AG09309 (cell line): ENCODE data around the gene BICD1.

ENCODE experiments used
- DNase-seq: peaks from one replicate; pipeline ENCODE4 v3.0.0-alpha.2; 2010; ENCODE audit warnings: low read depth
- H3K4me3 ChIP-seq: 2 replicates; pipeline ENCODE4 v1.5.1; 2011; ENCODE audit warnings: mild to moderate bottlenecking, low read depth, low read length, moderate library complexity; ENCODE audit not compliant: control insufficient read depth
- TF ChIP-seq, protein P1 (sequence below): IDR thresholded peaks from 2 replicates; pipeline ENCODE4 v1.5.1; 2011; ENCODE audit warnings: mild to moderate bottlenecking, low read depth, low read length, inconsistent platforms; ENCODE audit not compliant: insufficient read depth, control insufficient read depth; ENCODE audit errors: missing control alignments

Gene BICD1

GRCh38 chr12:32249777-32250176 lies 143.1 kb downstream of the BICD1 start:
- no peak overlapping the region for H3K4me3 ChIP-seq
- TF ChIP-seq, protein P1, sequence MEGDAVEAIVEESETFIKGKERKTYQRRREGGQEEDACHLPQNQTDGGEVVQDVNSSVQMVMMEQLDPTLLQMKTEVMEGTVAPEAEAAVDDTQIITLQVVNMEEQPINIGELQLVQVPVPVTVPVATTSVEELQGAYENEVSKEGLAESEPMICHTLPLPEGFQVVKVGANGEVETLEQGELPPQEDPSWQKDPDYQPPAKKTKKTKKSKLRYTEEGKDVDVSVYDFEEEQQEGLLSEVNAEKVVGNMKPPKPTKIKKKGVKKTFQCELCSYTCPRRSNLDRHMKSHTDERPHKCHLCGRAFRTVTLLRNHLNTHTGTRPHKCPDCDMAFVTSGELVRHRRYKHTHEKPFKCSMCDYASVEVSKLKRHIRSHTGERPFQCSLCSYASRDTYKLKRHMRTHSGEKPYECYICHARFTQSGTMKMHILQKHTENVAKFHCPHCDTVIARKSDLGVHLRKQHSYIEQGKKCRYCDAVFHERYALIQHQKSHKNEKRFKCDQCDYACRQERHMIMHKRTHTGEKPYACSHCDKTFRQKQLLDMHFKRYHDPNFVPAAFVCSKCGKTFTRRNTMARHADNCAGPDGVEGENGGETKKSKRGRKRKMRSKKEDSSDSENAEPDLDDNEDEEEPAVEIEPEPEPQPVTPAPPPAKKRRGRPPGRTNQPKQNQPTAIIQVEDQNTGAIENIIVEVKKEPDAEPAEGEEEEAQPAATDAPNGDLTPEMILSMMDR: no peak
- DNase-seq: no peak

GRCh38 chr12:32252199-32253073 lies 145.8 kb downstream of the BICD1 start:
- H3K4me3 ChIP-seq: no peak overlapping the region
- TF ChIP-seq, protein P1: no peak
- DNase-seq: no peak

DNA sequence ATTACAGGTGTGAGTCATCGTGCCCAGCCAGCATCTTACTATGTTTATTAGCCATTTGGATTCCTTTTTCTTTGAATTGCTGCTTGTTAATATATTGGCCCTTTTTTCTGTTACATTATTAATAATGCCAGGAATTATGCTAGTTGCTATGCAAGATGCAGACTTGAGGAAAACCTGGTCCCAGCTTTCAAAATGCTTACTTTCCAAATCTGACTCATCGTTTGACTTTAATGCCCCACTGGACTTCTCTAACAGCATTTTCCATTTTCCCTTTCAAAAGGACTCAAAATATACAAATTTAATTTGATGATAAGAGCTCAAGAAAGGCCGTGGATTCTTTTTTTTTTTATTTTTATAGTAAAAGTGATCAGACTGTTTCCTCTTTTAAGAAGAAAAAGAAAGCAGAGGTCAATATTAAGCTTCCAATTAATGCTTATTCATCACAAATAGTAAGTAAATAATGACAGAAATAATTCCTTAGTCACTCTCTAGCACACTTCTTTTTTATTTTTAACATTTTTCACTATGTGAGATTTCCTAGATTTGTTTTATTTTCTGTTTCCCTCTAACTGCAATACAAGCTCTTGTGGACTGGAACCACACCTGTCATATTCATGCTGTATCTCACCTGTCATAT lies 146.6 kb downstream of the BICD1 start:
- TF ChIP-seq, protein P1: no peak
- H3K4me3 ChIP-seq: no peak overlapping the region
- DNase-seq: no peak

GRCh38 chr12:32254260-32254956 lies 147.8 kb downstream of the BICD1 start:
- no peak for DNase-seq
- TF ChIP-seq, protein P1: no peak
- H3K4me3 ChIP-seq: no peak overlapping the region

- H3K4me3 ChIP-seq: no peak overlapping the region
- no peak for DNase-seq
- TF ChIP-seq, protein P1: no peak
These were observed 148.9 kb downstream of the BICD1 start for GRCh38 chr12:32255588-32255987.

DNA sequence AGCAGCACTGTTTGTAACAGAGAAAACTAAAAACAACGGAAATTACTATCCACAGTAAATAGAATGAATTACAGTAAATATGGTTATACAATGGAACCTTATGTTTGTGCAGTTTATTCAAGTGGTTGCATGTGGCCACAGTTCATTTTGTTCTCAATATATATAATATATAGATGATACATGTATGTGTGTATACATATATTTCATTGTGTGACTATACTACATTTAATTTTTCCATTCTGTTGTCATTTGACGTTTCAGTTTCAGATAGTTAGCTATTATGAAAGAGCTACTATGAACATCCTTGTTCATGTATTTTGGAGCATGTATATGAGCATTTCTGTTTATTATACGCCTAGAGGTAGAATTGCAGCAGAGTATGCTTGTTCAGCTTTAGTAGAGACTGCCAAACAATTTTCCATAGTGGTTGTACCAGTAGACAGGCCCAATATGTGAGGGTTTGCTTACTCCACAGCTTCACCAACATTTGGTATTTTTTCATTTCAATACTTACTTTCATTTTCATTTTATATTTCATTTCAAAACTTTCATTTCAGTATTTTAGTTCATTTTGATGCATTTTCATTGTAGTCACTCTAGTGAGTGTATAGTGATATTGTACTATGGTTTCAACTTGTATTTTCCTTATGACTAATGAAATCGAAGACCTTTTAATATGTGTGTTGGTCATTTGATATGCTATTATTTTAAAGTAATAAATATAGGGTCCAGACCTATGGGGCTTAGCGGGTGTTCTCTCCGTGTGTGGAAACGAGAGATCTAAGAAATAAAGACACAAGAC lies 151.2 kb downstream of the BICD1 start:
- TF ChIP-seq, protein P1: no peak
- DNase-seq: no peak

More for the DNA sequence above, 151.2 kb downstream of the BICD1 start:
- H3K4me3 ChIP-seq: no peak overlapping the region
